Astrocyte (in vitro differentiated cells and primary cell): ENCODE results near the gene FNDC8.

ENCODE experiments used
- CTCF ChIP-seq: IDR thresholded peaks from 2 replicates; pipeline ENCODE4 v1.5.1; 2011; ENCODE audit warnings: low read depth, mild to moderate bottlenecking, inconsistent platforms, low read length, moderate library complexity; ENCODE audit not compliant: insufficient read depth
- EZH2 ChIP-seq: IDR thresholded peaks from 2 replicates; pipeline ENCODE4 v1.6.1; 2012; ENCODE audit warnings: mild to moderate bottlenecking, low read length, inconsistent platforms; ENCODE audit not compliant: insufficient read depth

- TF ChIP-seq EZH2 (no peak), CTCF (no peak)
Observed at GRCh38 chr17:35121315-35121714, at the start of gene FNDC8.
